Neural cell (in vitro differentiated cells): ENCODE results near the gene SPATA31D4. TPM values are rescaled to one million over a fixed set of nuclear protein-coding genes. Genes with fewer than 3 reads are reported as not detected.
"Not testable (repeated sequence)": the region's sequence is repeated elsewhere in the genome, so short reads cannot be mapped to it uniquely, and the experiment has no call there.

Experiments used
- H2AFZ ChIP-seq: fragments of 200-600, 300-800 bp; sonication (generic), shearing (Covaris generic); 2 replicates; pipeline ENCODE4 v1.6.0; 2014; ENCODE audit warnings: low read depth, mild to moderate bottlenecking, antibody characterized with exemption, low read length, moderate library complexity
- H3F3A ChIP-seq: fragments of 200-600 bp; shearing (Covaris generic); 2 replicates; pipeline ENCODE4 v1.6.1; 2016; ENCODE audit warnings: mild to moderate bottlenecking, moderate library complexity, mixed read lengths, antibody characterized with exemption, low read length; ENCODE audit not compliant: insufficient read depth, poor library complexity, severe bottlenecking
- H3K27ac ChIP-seq: fragments of 200-600, 300-800 bp; sonication (generic), shearing (Covaris generic); 2 replicates; pipeline ENCODE4 v1.5.1; 2014; ENCODE audit warnings: mild to moderate bottlenecking, low read length, moderate library complexity
- H3K27me3 ChIP-seq: fragments of 300-800, 200-600 bp; sonication (generic), shearing (Covaris generic); 2 replicates; pipeline ENCODE4 v1.6.0; 2014; ENCODE audit warnings: mild to moderate bottlenecking, low read depth, low read length, moderate library complexity; ENCODE audit not compliant: insufficient read depth
- H3K36me3 ChIP-seq: fragments of 300-800, 200-600 bp; sonication (generic), shearing (Covaris generic); 2 replicates; pipeline ENCODE4 v1.5.1; 2014; ENCODE audit warnings: mild to moderate bottlenecking, antibody characterized with exemption, low read length, moderate library complexity; ENCODE audit not compliant: insufficient read depth
- H3K4me2 ChIP-seq: fragments of 300-800, 200-600 bp; sonication (generic), shearing (Covaris generic); 2 replicates; pipeline ENCODE4 v1.6.0; 2014; ENCODE audit warnings: mild to moderate bottlenecking, low read length
- H3K4me3 ChIP-seq: fragments of 300-800, 200-600 bp; sonication (generic), shearing (Covaris generic); 2 replicates; pipeline ENCODE4 v1.5.1; 2014; ENCODE audit warnings: mild to moderate bottlenecking, low read length, moderate library complexity
- H3K79me2 ChIP-seq: fragments of 200-600 bp; shearing (Covaris generic); replicated peaks from 2 replicates; pipeline ENCODE4 v1.6.0; 2014; ENCODE audit warnings: mild to moderate bottlenecking, low read length, moderate library complexity; ENCODE audit not compliant: insufficient read depth
- H3K9ac ChIP-seq: fragments of 300-800, 200-600 bp; sonication (generic), shearing (Covaris generic); 2 replicates; pipeline ENCODE4 v1.6.1; 2016; ENCODE audit warnings: mild to moderate bottlenecking, low read length, mixed read lengths
- H3K9me2 ChIP-seq: fragments of 200-600 bp; shearing (Covaris generic); 2 replicates; pipeline ENCODE4 v1.6.1; 2016; ENCODE audit warnings: mild to moderate bottlenecking, low read length, mixed read lengths; ENCODE audit not compliant: insufficient read depth
- H3K9me3 ChIP-seq: fragments of 200-600, 300-800 bp; sonication (generic), shearing (Covaris generic); 2 replicates; pipeline ENCODE4 v1.6.1; 2016; ENCODE audit warnings: mild to moderate bottlenecking, mixed run types, low read length, moderate library complexity, mixed read lengths
- H4K20me1 ChIP-seq: fragments of 200-600 bp; shearing (Covaris generic); 2 replicates; pipeline ENCODE4 v1.6.1; 2016; ENCODE audit warnings: mild to moderate bottlenecking, mixed run types; ENCODE audit not compliant: insufficient read depth
- EZH2 ChIP-seq: fragments of 200-600, 300-800 bp; shearing (Covaris generic), sonication (generic); IDR thresholded peaks from 2 replicates; pipeline ENCODE4 v1.6.1; 2014; ENCODE audit warnings: antibody characterized with exemption, low read length, borderline replicate concordance, mild to moderate bottlenecking; ENCODE audit not compliant: insufficient read depth, poor library complexity, severe bottlenecking
- MXI1 ChIP-seq: fragments of 450-650 bp; conservative IDR thresholded peaks from 2 replicates; pipeline ENCODE4 v1.6.1; 2014; ENCODE audit warnings: antibody characterized with exemption, mild to moderate bottlenecking; ENCODE audit not compliant: poor library complexity, severe bottlenecking
- SMC3 ChIP-seq: fragments of 450-650 bp; conservative IDR thresholded peaks from 2 replicates; pipeline ENCODE4 v1.6.1; 2014; ENCODE audit warnings: antibody characterized with exemption, mild to moderate bottlenecking, moderate library complexity; ENCODE audit not compliant: poor library complexity
- TAF1 ChIP-seq: IDR thresholded peaks from 2 replicates; pipeline ENCODE4 v1.6.1; 2012; ENCODE audit warnings: low read depth
- polyA minus RNA-seq: library from RNA; depleted of rRNA, polyadenylated mRNA; stranded (reverse); fragments of >200 nt; gene quantifications from 2 replicates; pipeline ENCODE4 v1.2.3, GENCODE V29; 2014
- polyA plus RNA-seq: library from polyadenylated mRNA; depleted of rRNA; stranded (reverse); fragments of >200 nt; gene quantifications from 2 replicates; pipeline ENCODE4 v1.2.3, GENCODE V29; 2014
- TF ChIP-seq, protein P1 (sequence below): IDR thresholded peaks from 2 replicates; pipeline ENCODE4 v1.6.1; 2012; ENCODE audit warnings: borderline replicate concordance
- TF ChIP-seq, protein P2 (sequence below): fragments of 450-650 bp; IDR thresholded peaks from 2 replicates; pipeline ENCODE4 v1.5.1; 2014; ENCODE audit warnings: antibody characterized with exemption, mild to moderate bottlenecking, moderate library complexity; ENCODE audit not compliant: poor library complexity, severe bottlenecking

SPATA31D4 gene
- polyA plus RNA-seq (not detected in 2 replicates), polyA minus RNA-seq (not detected in 2 replicates)

DNA sequence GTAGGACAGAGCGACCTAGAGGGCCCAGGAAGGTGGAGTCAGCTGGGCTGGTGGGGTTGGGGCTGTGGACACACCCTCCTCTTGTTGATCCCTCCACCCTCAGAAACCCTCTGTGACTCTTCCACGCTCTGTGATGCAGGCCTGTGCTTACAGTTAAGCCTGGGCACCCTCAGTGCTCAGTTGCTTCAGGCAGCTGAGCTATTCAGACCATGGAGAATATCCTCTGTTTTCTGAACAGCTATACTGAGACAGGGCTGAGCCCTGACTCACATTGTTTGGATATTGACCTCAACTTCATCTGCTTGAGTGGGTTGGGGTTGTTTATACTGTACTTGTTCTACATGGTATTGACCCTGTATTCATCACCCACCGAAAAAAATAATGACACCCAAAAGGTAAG is at the start of gene SPATA31D4:
Gene SPATA31D4, plus strand, starts transcription at position 124 of the 400 bp plus-strand sequence. Its CDS starts 86 bp downstream, at position 210.
- H3K4me3 ChIP-seq, H2AFZ ChIP-seq, H3K79me2 ChIP-seq, H3F3A ChIP-seq, H3K9me2 ChIP-seq, H3K4me2 ChIP-seq, H3K36me3 ChIP-seq, H4K20me1 ChIP-seq, H3K9me3 ChIP-seq, H3K27ac ChIP-seq, H3K27me3 ChIP-seq, H3K9ac ChIP-seq: not testable (repeated sequence)

DNA sequence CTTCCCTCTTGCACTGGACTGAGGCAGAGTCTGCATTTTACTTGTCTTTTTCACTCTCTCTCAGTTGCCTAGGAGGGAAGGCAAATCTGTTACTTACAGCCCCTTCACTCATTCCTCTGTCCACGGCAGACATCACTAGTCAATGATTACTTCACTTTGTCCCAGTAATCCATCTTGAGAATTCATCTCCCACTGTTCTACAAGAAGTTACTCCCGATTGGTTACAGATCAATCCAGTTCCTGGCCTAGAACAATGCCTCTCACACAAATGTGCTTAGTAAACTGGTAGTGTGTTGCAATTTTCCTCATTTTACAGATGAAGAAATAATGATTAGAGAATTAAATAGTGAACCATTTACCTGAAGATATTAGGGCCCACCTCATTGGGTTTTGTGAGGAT is 49.7 kb upstream of the SPATA31D4 start:
- Histone ChIP-seq H3K79me2 (no peaks in the 10 kb centered on the region), H3K4me2 (no peak overlapping the region), H2AFZ (no peak overlapping the region), H3K9me2 (no peaks in the 10 kb centered on the region), H3K9ac (no peak overlapping the region), H4K20me1 (no peaks in the 10 kb centered on the region), H3K27me3 (no peaks in the 10 kb centered on the region), H3K4me3 (no peak overlapping the region), H3K9me3 (no peaks in the 10 kb centered on the region), H3K27ac (no peak overlapping the region), H3F3A (no peaks in the 10 kb centered on the region), H3K36me3 (no peaks in the 10 kb centered on the region)
- TF ChIP-seq EZH2: no peak

DNA sequence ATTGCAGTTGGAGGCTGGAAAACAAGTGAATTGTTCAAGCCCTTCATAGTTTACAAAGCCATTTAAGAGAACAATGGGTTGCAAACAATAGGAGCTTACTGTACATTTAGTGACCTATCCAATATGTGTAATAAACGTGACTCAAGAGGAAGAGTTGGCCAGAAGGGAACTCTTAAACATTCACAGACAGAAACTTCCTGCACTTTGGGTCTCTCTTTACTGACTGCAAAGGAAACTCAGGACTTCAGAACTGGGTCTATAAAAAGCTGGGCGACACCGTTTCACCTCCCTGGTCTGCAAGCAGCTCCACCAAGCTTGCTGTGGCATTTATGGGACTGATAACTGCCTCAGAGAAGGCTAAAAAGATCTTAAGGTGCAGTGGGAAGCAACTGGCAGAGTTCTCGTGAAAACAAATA is 48.7 kb upstream of the SPATA31D4 start:
- no peaks in the 10 kb centered on the region for H4K20me1 ChIP-seq
- no peaks in the 10 kb centered on the region for H3K9me3 ChIP-seq
- TF ChIP-seq, protein P1, sequence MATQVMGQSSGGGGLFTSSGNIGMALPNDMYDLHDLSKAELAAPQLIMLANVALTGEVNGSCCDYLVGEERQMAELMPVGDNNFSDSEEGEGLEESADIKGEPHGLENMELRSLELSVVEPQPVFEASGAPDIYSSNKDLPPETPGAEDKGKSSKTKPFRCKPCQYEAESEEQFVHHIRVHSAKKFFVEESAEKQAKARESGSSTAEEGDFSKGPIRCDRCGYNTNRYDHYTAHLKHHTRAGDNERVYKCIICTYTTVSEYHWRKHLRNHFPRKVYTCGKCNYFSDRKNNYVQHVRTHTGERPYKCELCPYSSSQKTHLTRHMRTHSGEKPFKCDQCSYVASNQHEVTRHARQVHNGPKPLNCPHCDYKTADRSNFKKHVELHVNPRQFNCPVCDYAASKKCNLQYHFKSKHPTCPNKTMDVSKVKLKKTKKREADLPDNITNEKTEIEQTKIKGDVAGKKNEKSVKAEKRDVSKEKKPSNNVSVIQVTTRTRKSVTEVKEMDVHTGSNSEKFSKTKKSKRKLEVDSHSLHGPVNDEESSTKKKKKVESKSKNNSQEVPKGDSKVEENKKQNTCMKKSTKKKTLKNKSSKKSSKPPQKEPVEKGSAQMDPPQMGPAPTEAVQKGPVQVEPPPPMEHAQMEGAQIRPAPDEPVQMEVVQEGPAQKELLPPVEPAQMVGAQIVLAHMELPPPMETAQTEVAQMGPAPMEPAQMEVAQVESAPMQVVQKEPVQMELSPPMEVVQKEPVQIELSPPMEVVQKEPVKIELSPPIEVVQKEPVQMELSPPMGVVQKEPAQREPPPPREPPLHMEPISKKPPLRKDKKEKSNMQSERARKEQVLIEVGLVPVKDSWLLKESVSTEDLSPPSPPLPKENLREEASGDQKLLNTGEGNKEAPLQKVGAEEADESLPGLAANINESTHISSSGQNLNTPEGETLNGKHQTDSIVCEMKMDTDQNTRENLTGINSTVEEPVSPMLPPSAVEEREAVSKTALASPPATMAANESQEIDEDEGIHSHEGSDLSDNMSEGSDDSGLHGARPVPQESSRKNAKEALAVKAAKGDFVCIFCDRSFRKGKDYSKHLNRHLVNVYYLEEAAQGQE: no peak
- TF ChIP-seq MXI1 (no peak), SMC3 (no peak), TAF1 (no peak), EZH2 (no peak)
- TF ChIP-seq, protein P2, sequence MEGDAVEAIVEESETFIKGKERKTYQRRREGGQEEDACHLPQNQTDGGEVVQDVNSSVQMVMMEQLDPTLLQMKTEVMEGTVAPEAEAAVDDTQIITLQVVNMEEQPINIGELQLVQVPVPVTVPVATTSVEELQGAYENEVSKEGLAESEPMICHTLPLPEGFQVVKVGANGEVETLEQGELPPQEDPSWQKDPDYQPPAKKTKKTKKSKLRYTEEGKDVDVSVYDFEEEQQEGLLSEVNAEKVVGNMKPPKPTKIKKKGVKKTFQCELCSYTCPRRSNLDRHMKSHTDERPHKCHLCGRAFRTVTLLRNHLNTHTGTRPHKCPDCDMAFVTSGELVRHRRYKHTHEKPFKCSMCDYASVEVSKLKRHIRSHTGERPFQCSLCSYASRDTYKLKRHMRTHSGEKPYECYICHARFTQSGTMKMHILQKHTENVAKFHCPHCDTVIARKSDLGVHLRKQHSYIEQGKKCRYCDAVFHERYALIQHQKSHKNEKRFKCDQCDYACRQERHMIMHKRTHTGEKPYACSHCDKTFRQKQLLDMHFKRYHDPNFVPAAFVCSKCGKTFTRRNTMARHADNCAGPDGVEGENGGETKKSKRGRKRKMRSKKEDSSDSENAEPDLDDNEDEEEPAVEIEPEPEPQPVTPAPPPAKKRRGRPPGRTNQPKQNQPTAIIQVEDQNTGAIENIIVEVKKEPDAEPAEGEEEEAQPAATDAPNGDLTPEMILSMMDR: no peak
- H3K27ac ChIP-seq: no peak overlapping the region
- no peaks in the 10 kb centered on the region for H3K27me3 ChIP-seq
- no peak overlapping the region for H3K4me3 ChIP-seq
- H3K36me3 ChIP-seq: no peaks in the 10 kb centered on the region
- no peaks in the 10 kb centered on the region for H3K79me2 ChIP-seq
- H3K9me2 ChIP-seq: no peaks in the 10 kb centered on the region
- no peaks in the 10 kb centered on the region for H3F3A ChIP-seq
- no peak overlapping the region for H2AFZ ChIP-seq
- H3K9ac ChIP-seq: no peak overlapping the region
- no peak overlapping the region for H3K4me2 ChIP-seq
